Pulmonary artery endothelial cell (primary cell): Measurements from ENCODE around the gene AMN1. TPM values are rescaled to one million over a fixed set of nuclear protein-coding genes. Genes with fewer than 3 reads are reported as not detected.
"Not testable (repeated sequence)": the region's sequence is repeated elsewhere in the genome, so short reads cannot be mapped to it uniquely, and the experiment has no call there.

Experiments
- DNase-seq: peaks from one replicate; pipeline ENCODE4 v3.0.0-alpha.2; 2011; ENCODE audit warnings: low read depth, low spot score
- total RNA-seq: library from RNA; depleted of rRNA; stranded (reverse); fragments of >200 nt; gene quantifications from 2 replicates; pipeline ENCODE4 v1.2.3, GENCODE V29; 2014

AMN1 gene
- total RNA-seq, 1 donor from 2014 or later, result 12.3 TPM

GRCh38 chr12:31685801-31686200, 43.0 kb downstream of the AMN1 start:
- DNase-seq, result no peak

GRCh38 chr12:31682136-31682962, 46.5 kb downstream of the AMN1 start:
- peak; percentile 74 for DNase-seq

GRCh38 chr12:31672521-31672920, 56.3 kb downstream of the AMN1 start:
- DNase-seq, result no peak

GRCh38 chr12:31669582-31669981, 59.2 kb downstream of the AMN1 start:
- not testable (repeated sequence) for DNase-seq

- no peak for DNase-seq
Observed at GRCh38 chr12:31669020-31669419, 59.8 kb downstream of the AMN1 start.

- no peak for DNase-seq
Observed at GRCh38 chr12:31664038-31664437, 64.8 kb downstream of the AMN1 start.

GRCh38 chr12:31663576-31663975, 65.2 kb downstream of the AMN1 start:
- DNase-seq, result no peak

- no peak for DNase-seq
Observed at GRCh38 chr12:31662176-31662849, 66.5 kb downstream of the AMN1 start.

- peak; percentile 24 for DNase-seq
Observed at GRCh38 chr12:31659087-31659942, 69.5 kb downstream of the AMN1 start, which contains the start of gene ETFBKMT. Gene ETFBKMT (plus strand): TSS chr12:31659688. CDS start chr12:31661954, 2,266 bp downstream.

GRCh38 chr12:31658471-31659086, 70.2 kb downstream of the AMN1 start:
- DNase-seq, result no peak

- no peak for DNase-seq
Observed at GRCh38 chr12:31655792-31656191, 73.0 kb downstream of the AMN1 start.

GRCh38 chr12:31655208-31655607, 73.6 kb downstream of the AMN1 start:
- DNase-seq, result no peak

GRCh38 chr12:31651893-31652521, 76.8 kb downstream of the AMN1 start:
- DNase-seq, result no peak

GRCh38 chr12:31650918-31651317, 77.9 kb downstream of the AMN1 start:
- DNase-seq, result no peak

GRCh38 chr12:31647086-31647491, 81.7 kb downstream of the AMN1 start:
- no peak for DNase-seq

GRCh38 chr12:31645924-31646323, 82.9 kb downstream of the AMN1 start:
- no peak for DNase-seq

GRCh38 chr12:31644536-31644935, 84.3 kb downstream of the AMN1 start:
- no peak for DNase-seq

GRCh38 chr12:31641509-31642090, 87.2 kb downstream of the AMN1 start:
- DNase-seq, result no peak

GRCh38 chr12:31634620-31635019, 94.2 kb downstream of the AMN1 start:
- no peak for DNase-seq

- DNase-seq, result no peak
Observed at GRCh38 chr12:31633464-31633863, 95.4 kb downstream of the AMN1 start.
